Stomach (tissue), 9 donors: ENCODE results near the gene KCTD10. TPM values are rescaled to one million over a fixed set of nuclear protein-coding genes. Genes with fewer than 3 reads are reported as not detected.

Source experiments
- DNase-seq, 2 donors: peaks; one replicate each; pipeline versions ENCODE4 v3.0.0 to v3.0.0-alpha.2; 2013 to 2019
- H3K27ac ChIP-seq, 5 donors: fragments of 200-600 bp in 4 of 5; sonication (generic) in 4 of 5; one replicate each; pipeline ENCODE4 v1.5.1; 2013 to 2019; ENCODE audit warnings: mild to moderate bottlenecking in 1 of 5, moderate library complexity in 1 of 5
- H3K27me3 ChIP-seq, 3 donors: fragments of 200-600 bp; sonication (generic); one replicate each; pipeline ENCODE4 v1.5.1; 2017 to 2019; ENCODE audit warnings: mixed run types in 1 of 3
- H3K36me3 ChIP-seq, 4 donors: fragments of 200-600 bp; sonication (generic); 1 replicate in 3 of 4; 2 replicates in 1 of 4; pipeline ENCODE4 v1.5.1; 2016 to 2019
- H3K4me1 ChIP-seq, 4 donors: fragments of 200-600 bp; sonication (generic); one replicate each; pipeline ENCODE4 v1.5.1; 2016 to 2019
- H3K4me3 ChIP-seq, 4 donors: fragments of 200-600 bp; sonication (generic) in 3 of 4; one replicate each; pipeline ENCODE4 v1.5.1; 2016 to 2019; ENCODE audit warnings: mild to moderate bottlenecking in 1 of 4
- H3K9me3 ChIP-seq, 4 donors: fragments of 200-600 bp; sonication (generic); one replicate each; pipeline ENCODE4 v1.5.1; 2016 to 2019
- CTCF ChIP-seq, 7 experiments: fragments of 450-650 bp in 4 of 7; fragments of 200-600 bp in 3 of 7; sonication (generic) in 3 of 7; IDR thresholded peaks; one replicate each; pipeline ENCODE4 v1.5.1; 2016 to 2019; ENCODE audit warnings: antibody characterized with exemption in 7 of 7, control low read depth in 2 of 7, mild to moderate bottlenecking in 1 of 7
- EP300 ChIP-seq: sonication (generic); formaldehyde crosslinking; IDR thresholded peaks from one replicate; pipeline ENCODE4 v1.6.1; 2017; ENCODE audit warnings: antibody characterized with exemption
- POLR2A ChIP-seq, 4 donors: fragments of 450-650 bp; IDR thresholded peaks; one replicate each; pipeline ENCODE4 v1.6.1; 2016; ENCODE audit warnings: antibody characterized with exemption in 4 of 4, control low read depth in 2 of 4, mild to moderate bottlenecking in 1 of 4, moderate library complexity in 1 of 4
- POLR2AphosphoS5 ChIP-seq, 3 donors: sonication (generic); formaldehyde crosslinking; IDR thresholded peaks; one replicate each; pipeline ENCODE4 v1.6.1; 2016; ENCODE audit warnings: antibody characterized with exemption in 3 of 3
- WGBS, 5 donors: extraction: QIAGEN DNeasy Blood & Tissue Kit in 3 of 5; methylation state at CpG; one replicate each; pipeline versions ENCODE4 v1.1.5 to v1.1.7; 2013 to 2018; 5-methylcytosine and 5-hydroxymethylcytosine counted together
- intact Hi-C: fragments of 100-400 bp; cut with DNase I; formaldehyde crosslinking; loops from one replicate; pipeline ENCODE4 v1.15.1; 2023; ENCODE audit warnings: low total_unique reads
- polyA plus RNA-seq, 3 donors: library from polyadenylated mRNA; stranded (reverse); fragments of 200-250 nt; gene quantifications; one replicate each; pipeline ENCODE4 v1.2.3, GENCODE V29; 2013
- total RNA-seq, 5 donors: library from RNA; depleted of rRNA; stranded (reverse); fragments of >200 nt; gene quantifications; one replicate each; pipeline versions ENCODE4 v1.1.0 to v1.2.3, GENCODE V29; 2014 to 2016
- donor health status: healthy with polysubstance abuse.
- donor health status: Bipolar disorder and iron deficiency.
- donor health status: healthy.

KCTD10 gene
- total and polyA plus RNA-seq, 8 donors: 12.1 to 156 (median 35.1) TPM

GRCh38 chr12:109480356-109480755, 3.3 kb upstream of the KCTD10 start:
- Histone ChIP-seq H3K4me1 (peaks cover 15 to 37% (median 35%) of the 10 kb centered on the region in 4 donors), H3K9me3 (no peaks in the 10 kb centered on the region), H3K27ac (no peak overlapping the region), H3K36me3 (peaks cover 21 to 38% (median 25%) of the 10 kb centered on the region in 4 donors), H3K27me3 (no peaks in the 10 kb centered on the region), H3K4me3 (no peak overlapping the region)
- intact Hi-C loops: loop anchor here (10.0 kb wide), 1 partner anchor 56 kb away; no protein-coding TSS in a partner anchor
- 93 to 99% (median 97%) methylated on average over 4 of the region's 4 CpGs for WGBS, 5 donors
- TF ChIP-seq POLR2A (IDR thresholded peaks at IDR 0.05): no peak
- TF ChIP-seq EP300: no peak
- no peak for TF ChIP-seq CTCF (IDR thresholded peaks at IDR 0.05)
- no peak for TF ChIP-seq POLR2AphosphoS5 (IDR thresholded peaks at IDR 0.05)
- DNase-seq: no peak

- H3K9me3 ChIP-seq: no peaks in the 10 kb centered on the region
- H3K36me3 ChIP-seq: peaks cover 15 to 32% (median 19%) of the 10 kb centered on the region in 4 donors
- no peak overlapping the region for H3K27ac ChIP-seq
- TF ChIP-seq CTCF (IDR thresholded peaks at IDR 0.05): no peak
- no peak for TF ChIP-seq POLR2AphosphoS5 (IDR thresholded peaks at IDR 0.05)
- no peak for TF ChIP-seq EP300
- no peak for TF ChIP-seq POLR2A (IDR thresholded peaks at IDR 0.05)
- H3K27me3 ChIP-seq: no peaks in the 10 kb centered on the region
- no peak overlapping the region for H3K4me3 ChIP-seq
- peaks cover 15 to 43% (median 40%) of the 10 kb centered on the region in 4 donors for H3K4me1 ChIP-seq
- 64 to 87% (median 76%) methylated on average over 1 of the region's 1 CpG for WGBS, 5 donors
- DNase-seq: no peak
- intact Hi-C loops: loop anchor here (10.0 kb wide), 1 partner anchor 55 kb away; no protein-coding TSS in a partner anchor
Measured at GRCh38 chr12:109479761-109480160, 2.7 kb upstream of the KCTD10 start.

DNA sequence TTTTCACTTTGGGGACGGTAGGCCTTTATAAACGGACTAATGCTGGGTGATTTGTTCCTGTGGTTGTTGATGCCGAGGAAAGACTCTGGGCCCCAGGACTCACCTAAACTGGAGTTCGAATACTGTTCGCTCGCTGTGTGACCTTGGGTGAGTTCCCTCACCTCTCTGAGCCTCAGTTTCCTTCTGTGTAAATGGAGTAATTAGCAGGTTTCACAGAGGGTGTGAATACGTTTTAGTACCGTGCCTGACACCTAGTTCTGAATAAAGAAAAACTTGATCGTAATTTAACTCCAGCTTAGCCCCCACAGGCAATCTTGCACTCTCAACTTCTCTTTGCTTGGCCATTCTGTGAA, 839 bp upstream of the KCTD10 start:
- intact Hi-C loops: no loop called here
- no peak for DNase-seq
- H3K36me3 ChIP-seq: peaks cover 0 to 14% (median 5%) of the 10 kb centered on the region in 4 donors
- peaks cover 15 to 62% (median 47%) of the 10 kb centered on the region in 4 donors for H3K4me1 ChIP-seq
- H3K4me3 ChIP-seq: peak overlapping the region; percentile 80 to 100 (median 90)
- 2 to 6% (median 4%) methylated on average over 7 to 9 of the region's 9 CpGs for WGBS, 5 donors
- H3K9me3 ChIP-seq: no peaks in the 10 kb centered on the region
- no peaks in the 10 kb centered on the region for H3K27me3 ChIP-seq
- H3K27ac ChIP-seq: peak overlapping the region in 4 of 5 donors; percentile 92 to 98 (median 96)
- TF ChIP-seq CTCF (IDR thresholded peaks at IDR 0.05) (no peak), EP300 (no peak), POLR2A (IDR thresholded peaks at IDR 0.05) (no peak), POLR2AphosphoS5 (IDR thresholded peaks at IDR 0.05) (no peak)

DNA sequence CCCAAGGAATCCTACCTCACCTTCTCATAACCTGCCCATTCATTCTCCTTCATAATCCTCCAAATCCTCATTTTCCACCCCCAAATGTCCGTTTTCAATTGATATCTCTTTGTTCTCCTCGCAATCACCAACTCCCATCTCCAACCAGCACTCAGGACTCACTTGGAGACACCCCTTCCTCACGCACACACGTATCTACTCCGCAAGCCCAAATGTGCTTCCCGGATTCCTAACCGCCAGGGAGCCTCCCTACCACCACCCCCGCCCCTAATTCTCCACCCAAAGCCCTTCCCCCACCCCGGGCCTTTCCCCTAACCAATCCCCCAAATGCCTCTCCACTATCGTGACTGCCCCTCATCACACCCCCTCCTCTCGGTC, 304 bp downstream of the KCTD10 start:
- TF ChIP-seq POLR2AphosphoS5 (IDR thresholded peaks at IDR 0.05): no peak
- TF ChIP-seq CTCF (IDR thresholded peaks at IDR 0.05): no peak
- TF ChIP-seq EP300: no peak
- no peak for TF ChIP-seq POLR2A (IDR thresholded peaks at IDR 0.05)
- Histone ChIP-seq H3K9me3 (no peaks in the 10 kb centered on the region), H3K27me3 (no peaks in the 10 kb centered on the region), H3K4me3 (peak overlapping the region; percentile 80 to 100 (median 90)), H3K4me1 (peaks cover 15 to 72% (median 48%) of the 10 kb centered on the region in 4 donors), H3K36me3 (peaks cover 0 to 12% (median 2%) of the 10 kb centered on the region in 4 donors), H3K27ac (peak overlapping the region; percentile 87 to 98 (median 96))
- WGBS, 5 donors: 1 to 2% (median 1%) methylated on average over 11 of the region's 11 CpGs
- DNase-seq: no peak
- intact Hi-C loops: no loop called here
